HEK293 (cell line): ENCODE measurements around the gene VAT1L.

Experiments
- CTCF ChIA-PET: fragments of 350-600 bp; formaldehyde crosslinking; extraction: SDS; loops from one replicate; lab custom pipeline; 2021; ENCODE audit warnings: antibody characterized with exemption; lab: Yijun Ruan, JAX
- POLR2A ChIA-PET: fragments of 300-600 bp; formaldehyde crosslinking; extraction: SDS; loops from one replicate; lab custom pipeline; 2020; ENCODE audit warnings: antibody characterized with exemption, inconsistent platforms; lab: Yijun Ruan, JAX
- H3K27ac ChIP-seq: fragments of 200-500 bp; sonication (Bioruptor generic); 2 replicates; pipeline ENCODE4 v1.5.1; 2014; ENCODE audit warnings: low read depth, low read length, control low read depth, inconsistent platforms; ENCODE audit errors: extremely low read depth
- H3K36me3 ChIP-seq, 2 experiments: fragments of 200-500 bp in 1 of 2; sonication (Bioruptor generic) in 1 of 2; 1 replicate in 1 of 2; 2 replicates in 1 of 2; pipeline ENCODE4 v1.5.1; 2014 to 2017; ENCODE audit warnings: inconsistent platforms in 2 of 2, low read length in 2 of 2; ENCODE audit not compliant: control insufficient read depth in 2 of 2, insufficient read depth in 1 of 2
- H3K4me1 ChIP-seq: fragments of 200-500 bp; sonication (Bioruptor generic); 2 replicates; pipeline ENCODE4 v1.5.1; 2014; ENCODE audit warnings: mild to moderate bottlenecking, low read length, inconsistent platforms; ENCODE audit not compliant: control insufficient read depth, insufficient read depth
- H3K4me3 ChIP-seq: 2 replicates; pipeline ENCODE4 v1.5.1; 2011; ENCODE audit warnings: low read depth, mild to moderate bottlenecking, control low read depth, low read length, moderate library complexity
- H3K9me3 ChIP-seq: fragments of 200-500 bp; sonication (Bioruptor generic); 2 replicates; pipeline ENCODE4 v1.5.1; 2014; ENCODE audit warnings: low read depth, low read length, inconsistent platforms; ENCODE audit not compliant: control insufficient read depth, insufficient read depth
- HOXA7 ChIP-seq: sonication (generic); formaldehyde crosslinking; IDR thresholded peaks from 2 replicates; pipeline ENCODE4 v1.8.1; 2022; ENCODE audit warnings: missing genetic modification reagents, borderline replicate concordance
- HOXC10 ChIP-seq: sonication (generic); formaldehyde crosslinking; IDR thresholded peaks from 2 replicates; pipeline ENCODE4 v1.8.1; 2023; ENCODE audit warnings: mild to moderate bottlenecking, missing genetic modification reagents
- KLF7 ChIP-seq: fragments of 450-650 bp; formaldehyde crosslinking; IDR thresholded peaks from 2 replicates; pipeline ENCODE4 v1.5.1; 2016; ENCODE audit warnings: missing biosample characterization, missing genetic modification characterization, borderline replicate concordance
- PRDM1 ChIP-seq: fragments of 450-650 bp; formaldehyde crosslinking; IDR thresholded peaks from 2 replicates; pipeline ENCODE4; 2016; ENCODE audit warnings: missing biosample characterization, missing genetic modification characterization
- WT1 ChIP-seq: fragments of 450-650 bp; formaldehyde crosslinking; IDR thresholded peaks from 2 replicates; pipeline ENCODE4 v1.5.1; 2016; ENCODE audit warnings: missing biosample characterization, missing genetic modification characterization
- ZBTB17 ChIP-seq: fragments of 450-650 bp; formaldehyde crosslinking; IDR thresholded peaks from 2 replicates; pipeline ENCODE4 v1.5.1; 2016; ENCODE audit warnings: missing biosample characterization, missing genetic modification characterization
- ZEB2 ChIP-seq: fragments of 450-650 bp; formaldehyde crosslinking; IDR thresholded peaks from 2 replicates; pipeline ENCODE4 v1.5.1; 2016; ENCODE audit warnings: missing biosample characterization, missing genetic modification characterization
- ZFP69B ChIP-seq: fragments of 450-650 bp; formaldehyde crosslinking; IDR thresholded peaks from 2 replicates; pipeline ENCODE4 v1.5.1; 2016; ENCODE audit warnings: missing biosample characterization, missing genetic modification characterization
- ZNF121 ChIP-seq: fragments of 450-650 bp; formaldehyde crosslinking; IDR thresholded peaks from 2 replicates; pipeline ENCODE4 v1.5.1; 2016; ENCODE audit warnings: missing biosample characterization, missing genetic modification characterization
- ZNF138 ChIP-seq: fragments of 450-650 bp; formaldehyde crosslinking; IDR thresholded peaks from 2 replicates; pipeline ENCODE4 v1.5.1; 2016; ENCODE audit warnings: missing biosample characterization, missing genetic modification characterization, borderline replicate concordance
- ZNF19 ChIP-seq: fragments of 450-650 bp; formaldehyde crosslinking; IDR thresholded peaks from 2 replicates; pipeline ENCODE4; 2016; ENCODE audit warnings: missing biosample characterization, missing genetic modification characterization, low read depth
- ZNF391 ChIP-seq: fragments of 450-650 bp; formaldehyde crosslinking; IDR thresholded peaks from 2 replicates; pipeline ENCODE4 v1.5.1; 2016; ENCODE audit warnings: low read depth, missing biosample characterization, missing genetic modification characterization, borderline replicate concordance
- ZNF48 ChIP-seq: fragments of 450-650 bp; formaldehyde crosslinking; IDR thresholded peaks from 2 replicates; pipeline ENCODE4 v1.5.1; 2016; ENCODE audit warnings: missing biosample characterization, missing genetic modification characterization
- ZNF660 ChIP-seq: fragments of 450-650 bp; IDR thresholded peaks from 2 replicates; pipeline ENCODE4 v1.5.1; 2018; ENCODE audit warnings: missing biosample characterization, mild to moderate bottlenecking, missing genetic modification characterization
- ZNF776 ChIP-seq: fragments of 450-650 bp; formaldehyde crosslinking; IDR thresholded peaks from 2 replicates; pipeline ENCODE4 v1.5.0; 2017; ENCODE audit warnings: missing biosample characterization, missing genetic modification characterization, borderline replicate concordance
- ZNF777 ChIP-seq: fragments of 450-650 bp; formaldehyde crosslinking; IDR thresholded peaks from 2 replicates; pipeline ENCODE4 v1.5.1; 2017; ENCODE audit warnings: missing biosample characterization, missing genetic modification characterization, borderline replicate concordance
- ZSCAN16 ChIP-seq: fragments of 450-650 bp; formaldehyde crosslinking; IDR thresholded peaks from 2 replicates; pipeline ENCODE4 v1.5.1; 2016; ENCODE audit warnings: missing biosample characterization, missing genetic modification characterization
- ZSCAN23 ChIP-seq: fragments of 450-650 bp; formaldehyde crosslinking; IDR thresholded peaks from 2 replicates; pipeline ENCODE4 v1.5.1; 2016; ENCODE audit warnings: missing biosample characterization, missing genetic modification characterization
- TF ChIP-seq, protein P1 (sequence below): fragments of 450-650 bp; formaldehyde crosslinking; IDR thresholded peaks from 2 replicates; pipeline ENCODE4 v1.5.1; 2016; ENCODE audit warnings: missing biosample characterization, missing genetic modification characterization
- TF ChIP-seq, protein P2 (sequence below): sonication (generic); formaldehyde crosslinking; IDR thresholded peaks from 2 replicates; pipeline ENCODE4 v1.8.1; 2022; ENCODE audit warnings: mild to moderate bottlenecking, moderate library complexity, missing genetic modification reagents
- TF ChIP-seq, protein P3 (sequence below): fragments of 450-650 bp; formaldehyde crosslinking; IDR thresholded peaks from 2 replicates; pipeline ENCODE4 v1.5.1; 2017; ENCODE audit warnings: missing biosample characterization, mild to moderate bottlenecking, missing genetic modification characterization, moderate library complexity
- TF ChIP-seq, protein P4 (sequence below): fragments of 450-650 bp; formaldehyde crosslinking; IDR thresholded peaks from 2 replicates; pipeline ENCODE4 v1.5.1; 2016; ENCODE audit warnings: missing biosample characterization, missing genetic modification characterization
- TF ChIP-seq, protein P5 (sequence below): fragments of 450-650 bp; formaldehyde crosslinking; IDR thresholded peaks from 2 replicates; pipeline ENCODE4 v1.5.1; 2016; ENCODE audit warnings: missing biosample characterization, missing genetic modification characterization
- TF ChIP-seq, protein P6 (sequence below): fragments of 450-650 bp; formaldehyde crosslinking; IDR thresholded peaks from 2 replicates; pipeline ENCODE4 v1.5.1; 2016; ENCODE audit warnings: missing biosample characterization, missing genetic modification characterization

Gene VAT1L

DNA sequence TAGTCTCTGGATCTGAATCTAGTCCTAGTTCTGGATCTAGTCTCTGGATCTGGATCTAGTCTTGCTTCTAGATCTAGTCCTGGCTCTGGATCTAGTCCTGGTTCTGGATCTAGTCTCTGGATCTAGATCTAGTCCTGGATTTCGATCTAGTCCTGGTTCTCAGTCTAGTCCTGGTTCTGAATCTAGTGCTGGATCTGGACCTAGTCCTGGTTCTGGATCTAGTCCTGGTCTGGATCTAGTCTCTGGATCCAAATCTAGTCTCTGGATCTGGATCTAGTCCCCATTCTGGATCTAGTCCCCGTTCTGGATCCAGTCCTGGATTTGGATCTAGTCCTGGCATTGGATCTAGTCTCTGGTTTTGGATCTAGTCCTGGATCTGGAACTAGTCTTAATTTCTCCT, 29.9 kb upstream of the VAT1L start:
- TF ChIP-seq ZNF391 (no peak), ZNF776 (tag by site-specific recombination) (no peak), HOXA7 (CRISPR knock-in tag) (no peak), ZEB2 (tag by site-specific recombination) (no peak), ZSCAN23 (tag by site-specific recombination) (no peak), KLF7 (no peak), PRDM1 (tag by site-specific recombination) (no peak), ZNF660 (tag by site-specific recombination) (no peak), WT1 (tag by site-specific recombination) (no peak)
- TF ChIP-seq, protein P1, sequence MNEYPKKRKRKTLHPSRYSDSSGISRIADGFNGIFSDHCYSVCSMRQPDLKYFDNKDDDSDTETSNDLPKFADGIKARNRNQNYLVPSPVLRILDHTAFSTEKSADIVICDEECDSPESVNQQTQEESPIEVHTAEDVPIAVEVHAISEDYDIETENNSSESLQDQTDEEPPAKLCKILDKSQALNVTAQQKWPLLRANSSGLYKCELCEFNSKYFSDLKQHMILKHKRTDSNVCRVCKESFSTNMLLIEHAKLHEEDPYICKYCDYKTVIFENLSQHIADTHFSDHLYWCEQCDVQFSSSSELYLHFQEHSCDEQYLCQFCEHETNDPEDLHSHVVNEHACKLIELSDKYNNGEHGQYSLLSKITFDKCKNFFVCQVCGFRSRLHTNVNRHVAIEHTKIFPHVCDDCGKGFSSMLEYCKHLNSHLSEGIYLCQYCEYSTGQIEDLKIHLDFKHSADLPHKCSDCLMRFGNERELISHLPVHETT (tag by site-specific recombination): no peak
- TF ChIP-seq, protein P2, sequence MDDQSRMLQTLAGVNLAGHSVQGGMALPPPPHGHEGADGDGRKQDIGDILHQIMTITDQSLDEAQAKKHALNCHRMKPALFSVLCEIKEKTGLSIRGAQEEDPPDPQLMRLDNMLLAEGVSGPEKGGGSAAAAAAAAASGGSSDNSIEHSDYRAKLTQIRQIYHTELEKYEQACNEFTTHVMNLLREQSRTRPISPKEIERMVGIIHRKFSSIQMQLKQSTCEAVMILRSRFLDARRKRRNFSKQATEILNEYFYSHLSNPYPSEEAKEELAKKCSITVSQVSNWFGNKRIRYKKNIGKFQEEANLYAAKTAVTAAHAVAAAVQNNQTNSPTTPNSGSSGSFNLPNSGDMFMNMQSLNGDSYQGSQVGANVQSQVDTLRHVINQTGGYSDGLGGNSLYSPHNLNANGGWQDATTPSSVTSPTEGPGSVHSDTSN (CRISPR knock-in tag): no peak
- Histone ChIP-seq H3K9me3 (no peaks in the 10 kb centered on the region), H3K4me3 (no peak overlapping the region), H3K4me1 (no peaks in the 10 kb centered on the region; the same call in 1 of the 2 replicates), H3K27ac (no peak overlapping the region), H3K36me3 (no peaks in the 10 kb centered on the region)
- ChIA-PET CTCF (no interaction called here), POLR2A (no interaction called here)

DNA sequence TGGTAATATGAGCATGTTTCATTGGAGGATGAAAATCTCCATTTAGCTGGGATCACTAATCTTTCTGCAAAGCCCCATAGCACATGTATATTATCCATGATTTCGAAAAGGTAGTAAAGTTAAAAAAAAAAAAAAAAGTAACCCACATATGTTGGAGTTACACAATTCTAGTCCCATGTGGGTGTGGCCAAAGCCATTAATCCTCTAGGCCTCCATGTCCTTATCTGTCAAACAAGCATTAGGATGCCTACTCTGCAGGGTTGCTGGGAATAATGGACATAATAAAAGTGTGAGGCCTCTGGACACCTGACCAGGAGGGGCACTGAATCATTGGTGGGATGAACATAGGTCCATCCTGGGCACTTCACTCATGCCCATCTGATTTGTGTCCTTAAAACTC, 29.2 kb upstream of the VAT1L start:
- no peak overlapping the region for H3K27ac ChIP-seq
- no peaks in the 10 kb centered on the region; the same call in 1 of the 2 replicates for H3K4me1 ChIP-seq
- CTCF ChIA-PET: no interaction called here
- no peaks in the 10 kb centered on the region for H3K9me3 ChIP-seq
- no peaks in the 10 kb centered on the region for H3K36me3 ChIP-seq
- POLR2A ChIA-PET: no interaction called here
- TF ChIP-seq ZNF777 (tag by site-specific recombination): no peak
- no peak for TF ChIP-seq ZNF48
- no peak for TF ChIP-seq HOXC10 (CRISPR knock-in tag)
- no peak for TF ChIP-seq ZBTB17 (tag by site-specific recombination)
- TF ChIP-seq, protein P3, sequence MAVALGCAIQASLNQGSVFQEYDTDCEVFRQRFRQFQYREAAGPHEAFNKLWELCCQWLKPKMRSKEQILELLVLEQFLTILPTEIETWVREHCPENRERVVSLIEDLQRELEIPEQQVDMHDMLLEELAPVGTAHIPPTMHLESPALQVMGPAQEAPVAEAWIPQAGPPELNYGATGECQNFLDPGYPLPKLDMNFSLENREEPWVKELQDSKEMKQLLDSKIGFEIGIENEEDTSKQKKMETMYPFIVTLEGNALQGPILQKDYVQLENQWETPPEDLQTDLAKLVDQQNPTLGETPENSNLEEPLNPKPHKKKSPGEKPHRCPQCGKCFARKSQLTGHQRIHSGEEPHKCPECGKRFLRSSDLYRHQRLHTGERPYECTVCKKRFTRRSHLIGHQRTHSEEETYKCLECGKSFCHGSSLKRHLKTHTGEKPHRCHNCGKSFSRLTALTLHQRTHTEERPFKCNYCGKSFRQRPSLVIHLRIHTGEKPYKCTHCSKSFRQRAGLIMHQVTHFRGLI (tag by site-specific recombination): no peak
- no peak for TF ChIP-seq ZFP69B (tag by site-specific recombination)
- TF ChIP-seq, all 188 proteins: peak for 0
- no peak overlapping the region for H3K4me3 ChIP-seq

DNA sequence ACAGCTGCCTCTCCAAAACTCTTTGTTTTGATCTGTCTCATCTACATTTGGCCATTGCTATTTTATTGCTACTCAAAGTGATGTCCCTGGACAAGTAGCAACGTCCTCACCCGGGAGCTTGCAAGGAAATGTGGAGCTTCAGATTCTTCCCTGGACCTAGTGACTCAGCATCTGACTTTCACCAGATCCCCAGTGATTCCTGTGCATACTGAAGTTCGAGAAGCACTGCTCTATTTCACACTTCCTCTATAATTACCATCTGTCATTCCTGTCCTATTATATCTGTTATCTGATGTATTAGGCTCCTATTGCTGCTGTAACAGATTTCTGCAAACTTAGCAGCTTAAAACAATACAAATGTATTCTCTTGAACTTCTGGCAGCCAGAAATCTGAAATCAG, 28.5 kb upstream of the VAT1L start:
- POLR2A ChIA-PET: interaction anchor here (0.7 kb wide), 1 partner anchor 844 kb away, joined by 4 read pairs; no protein-coding TSS in a partner anchor
- Histone ChIP-seq H3K36me3 (no peaks in the 10 kb centered on the region), H3K9me3 (no peaks in the 10 kb centered on the region), H3K4me1 (no peaks in the 10 kb centered on the region; the same call in 1 of the 2 replicates), H3K27ac (no peak overlapping the region), H3K4me3 (no peak overlapping the region)
- CTCF ChIA-PET: no interaction called here
- no peak for TF ChIP-seq ZNF121 (tag by site-specific recombination)
- TF ChIP-seq, protein P4, sequence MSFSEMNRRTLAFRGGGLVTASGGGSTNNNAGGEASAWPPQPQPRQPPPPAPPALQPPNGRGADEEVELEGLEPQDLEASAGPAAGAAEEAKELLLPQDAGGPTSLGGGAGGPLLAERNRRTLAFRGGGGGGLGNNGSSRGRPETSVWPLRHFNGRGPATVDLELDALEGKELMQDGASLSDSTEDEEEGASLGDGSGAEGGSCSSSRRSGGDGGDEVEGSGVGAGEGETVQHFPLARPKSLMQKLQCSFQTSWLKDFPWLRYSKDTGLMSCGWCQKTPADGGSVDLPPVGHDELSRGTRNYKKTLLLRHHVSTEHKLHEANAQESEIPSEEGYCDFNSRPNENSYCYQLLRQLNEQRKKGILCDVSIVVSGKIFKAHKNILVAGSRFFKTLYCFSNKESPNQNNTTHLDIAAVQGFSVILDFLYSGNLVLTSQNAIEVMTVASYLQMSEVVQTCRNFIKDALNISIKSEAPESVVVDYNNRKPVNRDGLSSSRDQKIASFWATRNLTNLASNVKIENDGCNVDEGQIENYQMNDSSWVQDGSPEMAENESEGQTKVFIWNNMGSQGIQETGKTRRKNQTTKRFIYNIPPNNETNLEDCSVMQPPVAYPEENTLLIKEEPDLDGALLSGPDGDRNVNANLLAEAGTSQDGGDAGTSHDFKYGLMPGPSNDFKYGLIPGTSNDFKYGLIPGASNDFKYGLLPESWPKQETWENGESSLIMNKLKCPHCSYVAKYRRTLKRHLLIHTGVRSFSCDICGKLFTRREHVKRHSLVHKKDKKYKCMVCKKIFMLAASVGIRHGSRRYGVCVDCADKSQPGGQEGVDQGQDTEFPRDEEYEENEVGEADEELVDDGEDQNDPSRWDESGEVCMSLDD (tag by site-specific recombination): no peak
- TF ChIP-seq, protein P5, sequence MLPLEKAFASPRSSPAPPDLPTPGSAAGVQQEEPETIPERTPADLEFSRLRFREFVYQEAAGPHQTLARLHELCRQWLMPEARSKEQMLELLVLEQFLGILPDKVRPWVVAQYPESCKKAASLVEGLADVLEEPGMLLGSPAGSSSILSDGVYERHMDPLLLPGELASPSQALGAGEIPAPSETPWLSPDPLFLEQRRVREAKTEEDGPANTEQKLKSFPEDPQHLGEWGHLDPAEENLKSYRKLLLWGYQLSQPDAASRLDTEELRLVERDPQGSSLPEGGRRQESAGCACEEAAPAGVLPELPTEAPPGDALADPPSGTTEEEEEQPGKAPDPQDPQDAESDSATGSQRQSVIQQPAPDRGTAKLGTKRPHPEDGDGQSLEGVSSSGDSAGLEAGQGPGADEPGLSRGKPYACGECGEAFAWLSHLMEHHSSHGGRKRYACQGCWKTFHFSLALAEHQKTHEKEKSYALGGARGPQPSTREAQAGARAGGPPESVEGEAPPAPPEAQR (tag by site-specific recombination): no peak
- no peak for TF ChIP-seq ZNF391
- TF ChIP-seq, protein P6, sequence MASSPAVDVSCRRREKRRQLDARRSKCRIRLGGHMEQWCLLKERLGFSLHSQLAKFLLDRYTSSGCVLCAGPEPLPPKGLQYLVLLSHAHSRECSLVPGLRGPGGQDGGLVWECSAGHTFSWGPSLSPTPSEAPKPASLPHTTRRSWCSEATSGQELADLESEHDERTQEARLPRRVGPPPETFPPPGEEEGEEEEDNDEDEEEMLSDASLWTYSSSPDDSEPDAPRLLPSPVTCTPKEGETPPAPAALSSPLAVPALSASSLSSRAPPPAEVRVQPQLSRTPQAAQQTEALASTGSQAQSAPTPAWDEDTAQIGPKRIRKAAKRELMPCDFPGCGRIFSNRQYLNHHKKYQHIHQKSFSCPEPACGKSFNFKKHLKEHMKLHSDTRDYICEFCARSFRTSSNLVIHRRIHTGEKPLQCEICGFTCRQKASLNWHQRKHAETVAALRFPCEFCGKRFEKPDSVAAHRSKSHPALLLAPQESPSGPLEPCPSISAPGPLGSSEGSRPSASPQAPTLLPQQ (tag by site-specific recombination): no peak
- TF ChIP-seq ZNF138 (tag by site-specific recombination): no peak
- no peak for TF ChIP-seq ZSCAN16 (tag by site-specific recombination)
- TF ChIP-seq ZNF19: no peak
